T follicular helper cell (primary cell): ENCODE measurements around the gene KIF21A.

Experiments
- DNase-seq: peaks from one replicate; pipeline ENCODE4 v3.0.0-alpha.2; 2020; ENCODE audit warnings: low read depth

KIF21A gene

GRCh38 chr12:39390752-39391151, 52.2 kb downstream of the KIF21A start:
- DNase-seq: no peak

- DNase-seq: no peak
Observed at GRCh38 chr12:39389399-39390150, 53.3 kb downstream of the KIF21A start.

- DNase-seq: no peak
Observed at GRCh38 chr12:39386335-39386734, 56.6 kb downstream of the KIF21A start.

GRCh38 chr12:39383114-39383513, 59.8 kb downstream of the KIF21A start:
- no peak for DNase-seq

- no peak for DNase-seq
Observed at GRCh38 chr12:39380090-39380489, 62.8 kb downstream of the KIF21A start.

- no peak for DNase-seq
Observed at GRCh38 chr12:39378341-39378740, 64.6 kb downstream of the KIF21A start.

- DNase-seq: no peak
Observed at GRCh38 chr12:39375206-39375808, 67.6 kb downstream of the KIF21A start.

GRCh38 chr12:39372929-39373328, 70.0 kb downstream of the KIF21A start:
- no peak for DNase-seq

- no peak for DNase-seq
Observed at GRCh38 chr12:39372204-39372925, 70.6 kb downstream of the KIF21A start.

- no peak for DNase-seq
Observed at GRCh38 chr12:39369756-39370155, 73.2 kb downstream of the KIF21A start.

- no peak for DNase-seq
Observed at GRCh38 chr12:39368891-39369290, 74.0 kb downstream of the KIF21A start.

- no peak for DNase-seq
Observed at GRCh38 chr12:39368096-39368495, 74.8 kb downstream of the KIF21A start.

- no peak for DNase-seq
Observed at GRCh38 chr12:39367494-39367893, 75.4 kb downstream of the KIF21A start.

- DNase-seq: no peak
Observed at GRCh38 chr12:39365364-39366001, 77.4 kb downstream of the KIF21A start.

- DNase-seq: no peak
Observed at GRCh38 chr12:39364196-39364595, 78.7 kb downstream of the KIF21A start.

- no peak for DNase-seq
Observed at GRCh38 chr12:39359645-39360044, 83.3 kb downstream of the KIF21A start.

GRCh38 chr12:39357041-39357440, 85.9 kb downstream of the KIF21A start:
- DNase-seq: no peak

- DNase-seq: no peak
Observed at GRCh38 chr12:39355841-39356240, 87.1 kb downstream of the KIF21A start.

GRCh38 chr12:39354955-39355354, 88.0 kb downstream of the KIF21A start:
- DNase-seq: no peak

GRCh38 chr12:39352471-39353017, 90.4 kb downstream of the KIF21A start:
- no peak for DNase-seq

- DNase-seq: no peak
Observed at GRCh38 chr12:39351153-39351552, 91.8 kb downstream of the KIF21A start.

- DNase-seq: no peak
Observed at GRCh38 chr12:39348941-39349626, 93.8 kb downstream of the KIF21A start.
